ENCODE results near the gene PDE1A.

The PDE1A gene

DNA sequence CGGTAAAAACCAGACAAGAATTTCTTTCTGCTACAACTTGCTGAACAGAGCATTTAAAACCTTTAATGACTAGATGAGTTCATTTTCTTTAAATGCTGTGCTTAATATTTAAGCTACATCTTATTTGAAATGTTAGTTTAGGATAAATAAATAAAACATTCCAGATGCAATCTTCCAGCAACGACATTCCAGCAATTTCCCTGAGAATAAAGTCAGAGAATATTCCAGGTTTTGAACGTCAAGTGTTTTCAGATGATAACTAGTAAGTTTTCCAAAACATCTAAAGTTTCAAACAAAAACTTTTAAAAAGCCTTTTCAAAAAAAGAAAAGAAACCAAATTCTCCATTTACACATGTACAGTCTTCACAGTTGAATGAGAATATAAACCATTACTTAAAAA, 336.4 kb downstream of the PDE1A start (continued):
- no peak for TF ChIP-seq KLF8 (tag by site-specific recombination; IDR thresholded peaks at IDR 0.05)
- TF ChIP-seq ZNF239 (tag by site-specific recombination; IDR thresholded peaks at IDR 0.05), result no peak
- no peak for TF ChIP-seq ZNF473 (tag by site-specific recombination; IDR thresholded peaks at IDR 0.05)
- TF ChIP-seq ZNF302 (tag by site-specific recombination; IDR thresholded peaks at IDR 0.05; ENCODE audit: low read depth), result no peak
- TF ChIP-seq ZNF623 (tag by site-specific recombination; IDR thresholded peaks at IDR 0.05), result no peak
- no peak for TF ChIP-seq ZNF645 (tag by site-specific recombination; IDR thresholded peaks at IDR 0.05)
- TF ChIP-seq ZNF518A (tag by site-specific recombination; conservative IDR thresholded peaks at IDR 0.05; ENCODE audit: low read depth), result no peak
- no peak for TF ChIP-seq TCF7L2 (IDR thresholded peaks at IDR 0.05; ENCODE audit: borderline replicate concordance, low read depth, low read length)
- no peak for TF ChIP-seq ZNF423 (tag by site-specific recombination; IDR thresholded peaks at IDR 0.05)
